Stimulated activated CD8-positive, alpha-beta memory T cell treated with anti-CD3 and anti-CD28 coated beads, Interleukin-7, amount 100 ng/mL, for 4 hours (primary cell): ENCODE results near the gene CPSF6.

ENCODE experiments used
- DNase-seq, 2 donors: peaks; one replicate each; pipeline ENCODE4 v3.0.0-alpha.2; 2020; ENCODE audit warnings: low read depth in 2 of 2

Gene CPSF6

DNA sequence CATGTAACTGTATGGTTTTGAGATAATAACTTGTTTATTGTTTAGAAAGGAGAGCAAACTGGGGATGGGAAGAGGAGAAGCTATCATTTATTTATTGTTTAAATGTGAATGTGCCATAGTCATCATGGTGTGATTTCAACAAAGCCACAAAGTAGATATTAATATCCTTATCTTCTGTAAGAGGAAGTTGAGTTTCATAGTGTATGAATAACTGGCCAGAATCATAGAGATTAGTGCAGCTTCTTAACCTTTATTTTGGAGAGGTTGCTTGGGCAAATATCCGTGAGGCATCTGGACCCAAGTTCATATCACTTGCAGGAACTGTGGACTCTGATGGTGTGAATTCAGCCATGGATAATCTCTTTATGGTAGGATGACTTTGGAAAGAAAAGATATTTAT lies 82.0 kb downstream of the CPSF6 start:
- DNase-seq, result no peak
